H1 (cell line): ENCODE measurements around the gene GOLGA8R.
"Not testable (repeated sequence)": the region's sequence is repeated elsewhere in the genome, so short reads cannot be mapped to it uniquely, and the experiment has no call there.

Experiments used
- EGR1 ChIP-seq: IDR thresholded peaks from 2 replicates; pipeline ENCODE4 v1.6.1; 2011; ENCODE audit warnings: low read depth, low read length, borderline replicate concordance
- EP300 ChIP-seq, 2 experiments: IDR thresholded peaks; 1 replicate in 1 of 2; 2 replicates in 1 of 2; pipeline ENCODE4 v1.6.1; 2011 to 2012; ENCODE audit warnings: low read depth in 2 of 2, low read length in 2 of 2, mild to moderate bottlenecking in 2 of 2, borderline replicate concordance in 1 of 2, inconsistent platforms in 1 of 2, moderate library complexity in 1 of 2
- EZH2 ChIP-seq: fragments of 200-600 bp; sonication (generic); IDR thresholded peaks from 2 replicates; pipeline ENCODE4 v1.7.1; 2012; ENCODE audit warnings: low read depth, mild to moderate bottlenecking, moderate library complexity, low read length, inconsistent platforms; ENCODE audit not compliant: severe bottlenecking
- FOSL1 ChIP-seq: IDR thresholded peaks from 2 replicates; pipeline ENCODE4 v1.6.1; 2011; ENCODE audit warnings: mild to moderate bottlenecking, low read depth, low read length, moderate library complexity; ENCODE audit not compliant: insufficient read depth
- POLR2A ChIP-seq, 2 experiments: IDR thresholded peaks; 1 replicate in 1 of 2; 2 replicates in 1 of 2; pipeline ENCODE4 v1.6.1; 2011; ENCODE audit warnings: low read depth in 2 of 2, low read length in 2 of 2, mild to moderate bottlenecking in 2 of 2; ENCODE audit errors: control extremely low read depth in 1 of 2
- RAD21 ChIP-seq, 2 experiments: IDR thresholded peaks in 1 of 2; conservative IDR thresholded peaks in 1 of 2; 2 replicates each; pipeline ENCODE4 v1.6.1; 2011; ENCODE audit warnings: low read depth in 2 of 2, low read length in 2 of 2, improper control_type of control experiment in 1 of 2, inconsistent platforms in 1 of 2, mild to moderate bottlenecking in 1 of 2, moderate library complexity in 1 of 2
- YY1 ChIP-seq: IDR thresholded peaks from 2 replicates; pipeline ENCODE4 v1.6.1; 2011; ENCODE audit warnings: low read depth, mild to moderate bottlenecking, low read length

- TF ChIP-seq EP300 (IDR thresholded peaks at IDR 0.05; ENCODE audit: borderline replicate concordance in 1 of 2, low read depth in 2 of 2, low read length in 2 of 2); POLR2A (IDR thresholded peaks at IDR 0.05; ENCODE audit: control extremely low read depth in 1 of 2, low read depth in 2 of 2, low read length in 2 of 2); YY1; RAD21 (IDR thresholded peaks at IDR 0.05 in 1 of 2, conservative IDR thresholded peaks at IDR 0.05 in 1 of 2; ENCODE audit: low read depth in 2 of 2, low read length in 2 of 2); EGR1; EZH2; FOSL1: not testable (repeated sequence)
Observed at GRCh38 chr15:30463849-30464248, 49.8 kb upstream of the GOLGA8R start.
